ENCODE results near the gene TET3. TPM values are rescaled to one million over a fixed set of nuclear protein-coding genes. Genes with fewer than 3 reads are reported as not detected.

TET3 gene
- total RNA-seq, 1 donor, result 6.1 TPM

- no peak overlapping the region for H3K4me3 ChIP-seq (ENCODE audit: low read depth, low read length)
- DNase-seq (ENCODE audit: low read depth), result no peak
- no peak for TF ChIP-seq CTCF (IDR thresholded peaks at IDR 0.05; ENCODE audit: insufficient read depth, low read length)
Observed at GRCh38 chr2:73942664-73943063, 42.0 kb upstream of the TET3 start.

- no peak for DNase-seq (ENCODE audit: low read depth)
- H3K4me3 ChIP-seq (ENCODE audit: low read depth, low read length), result no peak overlapping the region
- no peak for TF ChIP-seq CTCF (IDR thresholded peaks at IDR 0.05; ENCODE audit: insufficient read depth, low read length)
Observed at GRCh38 chr2:73944714-73945113, 40.0 kb upstream of the TET3 start.

GRCh38 chr2:73946215-73946614 lies 38.5 kb upstream of the TET3 start:
- TF ChIP-seq CTCF (IDR thresholded peaks at IDR 0.05; ENCODE audit: insufficient read depth, low read length), result no peak
- H3K4me3 ChIP-seq (ENCODE audit: low read depth, low read length), result no peak overlapping the region

GRCh38 chr2:73946666-73947065 lies 38.0 kb upstream of the TET3 start:
- TF ChIP-seq CTCF (IDR thresholded peaks at IDR 0.05; ENCODE audit: insufficient read depth, low read length), result no peak
- no peak for DNase-seq (ENCODE audit: low read depth)
- H3K4me3 ChIP-seq (ENCODE audit: low read depth, low read length), result no peak overlapping the region

More at GRCh38 chr2:73946215-73946614, 38.5 kb upstream of the TET3 start:
- DNase-seq (ENCODE audit: low read depth), result no peak

GRCh38 chr2:73947412-73948018 lies 37.2 kb upstream of the TET3 start:
- no peak for DNase-seq (ENCODE audit: low read depth)
- TF ChIP-seq CTCF (IDR thresholded peaks at IDR 0.05; ENCODE audit: insufficient read depth, low read length), result no peak
- no peak overlapping the region for H3K4me3 ChIP-seq (ENCODE audit: low read depth, low read length)

GRCh38 chr2:73949802-73950201 lies 34.9 kb upstream of the TET3 start:
- H3K4me3 ChIP-seq (ENCODE audit: low read depth, low read length), result no peak overlapping the region
- DNase-seq (ENCODE audit: low read depth), result no peak
- no peak for TF ChIP-seq CTCF (IDR thresholded peaks at IDR 0.05; ENCODE audit: insufficient read depth, low read length)
